Smooth muscle cell (in vitro differentiated cells): ENCODE measurements around the gene HEMGN. TPM values are rescaled to one million over a fixed set of nuclear protein-coding genes. Genes with fewer than 3 reads are reported as not detected.

Experiments
- DNase-seq: peaks from one replicate; lab custom pipeline; 2025; ENCODE audit not compliant: unreplicated experiment; lab: John Stamatoyannopoulos, UW
- H2AFZ ChIP-seq: fragments of 200-600 bp; sonication (generic); 2 replicates; pipeline ENCODE4 v1.6.0; 2016; ENCODE audit warnings: antibody characterized with exemption, low read depth, mild to moderate bottlenecking
- H3F3A ChIP-seq: fragments of 200-600 bp; sonication (generic); 2 replicates; pipeline ENCODE4 v1.6.0; 2017; ENCODE audit warnings: antibody characterized with exemption, low read depth
- H3K27ac ChIP-seq: fragments of 200-600 bp; sonication (generic); 2 replicates; pipeline ENCODE4 v1.5.1; 2016; ENCODE audit warnings: low read depth, mild to moderate bottlenecking
- H3K27me3 ChIP-seq: fragments of 200-600 bp; sonication (generic); 2 replicates; pipeline ENCODE4 v1.6.1; 2016; ENCODE audit warnings: low read depth, mild to moderate bottlenecking
- H3K36me3 ChIP-seq: fragments of 200-600 bp; sonication (generic); 2 replicates; pipeline ENCODE4 v1.5.1; 2016; ENCODE audit warnings: low read depth
- H3K4me1 ChIP-seq: fragments of 200-600 bp; sonication (generic); 2 replicates; pipeline ENCODE4 v1.5.1; 2016; ENCODE audit warnings: low read depth
- H3K4me2 ChIP-seq: fragments of 200-600 bp; sonication (generic); 2 replicates; pipeline ENCODE4 v1.6.0; 2016; ENCODE audit warnings: mild to moderate bottlenecking
- H3K4me3 ChIP-seq: fragments of 200-600 bp; sonication (generic); 2 replicates; pipeline ENCODE4 v1.5.1; 2016; ENCODE audit warnings: mild to moderate bottlenecking
- H3K79me2 ChIP-seq: fragments of 200-600 bp; sonication (generic); 2 replicates; pipeline ENCODE4 v1.6.0; 2016; ENCODE audit warnings: low read depth, mild to moderate bottlenecking
- H3K9ac ChIP-seq: fragments of 200-600 bp; sonication (generic); 2 replicates; pipeline ENCODE4 v1.6.0; 2016; ENCODE audit warnings: low read depth
- H3K9me3 ChIP-seq: fragments of 200-600 bp; sonication (generic); replicated peaks from 2 replicates; pipeline ENCODE4 v1.5.1; 2016; ENCODE audit warnings: low read depth
- H4K20me1 ChIP-seq: fragments of 200-600 bp; sonication (generic); 2 replicates; pipeline ENCODE4 v1.6.0; 2016; ENCODE audit warnings: low read depth
- CTCF ChIP-seq: fragments of 200-600 bp; sonication (generic); IDR thresholded peaks from 2 replicates; pipeline ENCODE4 v1.5.1; 2017; ENCODE audit warnings: borderline replicate concordance, mild to moderate bottlenecking, antibody characterized with exemption; ENCODE audit not compliant: insufficient read depth, poor library complexity, severe bottlenecking
- WGBS: methylation state at CpG from one replicate; pipeline ENCODE4 v1.1.7; 2016; ENCODE audit warnings: low lambda C conversion rate; 5-methylcytosine and 5-hydroxymethylcytosine counted together
- polyA plus RNA-seq: library from polyadenylated mRNA; unstranded; fragments of >200 nt; fragmentation: Nextera tagmentation; extraction: Ambion mirVana; gene quantifications from 2 replicates; pipeline ENCODE4 v1.2.1, GENCODE V29; 2016
- total RNA-seq: library from RNA; depleted of rRNA; stranded (reverse); fragments of >200 nt; gene quantifications from 2 replicates; pipeline ENCODE4 v1.2.3, GENCODE V29; 2014

HEMGN gene
- total and polyA plus RNA-seq, 2 experiments from 2014 or later = not detected

GRCh38 chr9:97984188-97985057, 46.5 kb upstream of the HEMGN start:
- WGBS = 2% methylated on average over 65 of the region's 116 CpGs
- H3K9me3 ChIP-seq = no peaks in the 10 kb centered on the region
- TF ChIP-seq CTCF = no peak
- peaks cover 55% of the 10 kb centered on the region for H3K79me2 ChIP-seq
- peak overlapping the region; percentile 91 for H3K9ac ChIP-seq
- peaks cover 5% of the 10 kb centered on the region for H3F3A ChIP-seq
- H3K4me2 ChIP-seq = peak overlapping the region; percentile 91
- peak overlapping the region; percentile 99 for H3K4me3 ChIP-seq
- peak; percentile 66 for DNase-seq
- H3K27me3 ChIP-seq = no peaks in the 10 kb centered on the region
- H3K4me1 ChIP-seq = peaks cover 17% of the 10 kb centered on the region
- peak overlapping the region; percentile 90 for H2AFZ ChIP-seq
- H3K36me3 ChIP-seq = no peaks in the 10 kb centered on the region
- H4K20me1 ChIP-seq = peaks cover 44% of the 10 kb centered on the region
- peak overlapping the region; percentile 82 for H3K27ac ChIP-seq

GRCh38 chr9:97983589-97984187, 45.7 kb upstream of the HEMGN start:
- DNase-seq = peak; percentile 48
- peaks cover 48% of the 10 kb centered on the region for H3K79me2 ChIP-seq
- WGBS = 2% methylated on average over 16 of the region's 70 CpGs

GRCh38 chr9:97982683-97983588, 45.0 kb upstream of the HEMGN start, which contains the start of gene ANP32B:
TSS of gene ANP32B (plus strand) at chr9:97983341. CDS start at chr9:97983556, 215 bp downstream.
- H3K27me3 ChIP-seq = no peaks in the 10 kb centered on the region
- 2% methylated on average over 75 of the region's 105 CpGs for WGBS
- DNase-seq = peak; percentile 75
- H3K79me2 ChIP-seq = peaks cover 41% of the 10 kb centered on the region
- H3F3A ChIP-seq = peaks cover 5% of the 10 kb centered on the region
- H3K4me3 ChIP-seq = peak within 1 kb of the TSS; percentile 99
- peak; percentile 68 for TF ChIP-seq CTCF
- H3K27ac ChIP-seq = peak within 1 kb of the TSS; percentile 82
- peaks cover 17% of the 10 kb centered on the region for H3K4me1 ChIP-seq
- H3K4me2 ChIP-seq = peak within 1 kb of the TSS; percentile 91
- H3K9ac ChIP-seq = peak within 1 kb of the TSS; percentile 91
- H4K20me1 ChIP-seq = peaks cover 29% of the 10 kb centered on the region
- peak within 1 kb of the TSS; percentile 97 for H2AFZ ChIP-seq
- H3K36me3 ChIP-seq = no peaks in the 10 kb centered on the region
- H3K9me3 ChIP-seq = no peaks in the 10 kb centered on the region

More at GRCh38 chr9:97983589-97984187, 45.7 kb upstream of the HEMGN start:
- Histone ChIP-seq H3K4me3 (peak overlapping the region; percentile 99), H3K27ac (peak overlapping the region; percentile 82), H3K9me3 (no peaks in the 10 kb centered on the region), H3F3A (peaks cover 5% of the 10 kb centered on the region), H3K27me3 (no peaks in the 10 kb centered on the region), H3K4me1 (peaks cover 17% of the 10 kb centered on the region), H4K20me1 (peaks cover 37% of the 10 kb centered on the region), H3K36me3 (no peaks in the 10 kb centered on the region), H2AFZ (peak overlapping the region; percentile 90), H3K9ac (peak overlapping the region; percentile 91), H3K4me2 (peak overlapping the region; percentile 91)
- no peak for TF ChIP-seq CTCF
